RWPE2 (cell line): Measurements from ENCODE around the gene LDHD.
A peak's percentile ranks its signal among the peaks of the same experiment; 100 is the strongest.

ENCODE experiments used
- ATAC-seq: fragments of 200-7000 bp; cut with Tn5 transposase; 3 replicates; pipeline ENCODE4 v1.9.1; 2021; ENCODE audit warnings: low read depth
- DNase-seq: peaks from one replicate; pipeline ENCODE4 v3.0.0-alpha.2; 2020; ENCODE audit warnings: low spot score
- H3K27ac ChIP-seq: fragments of 450-650 bp; 2 replicates; pipeline ENCODE4 v1.5.1; 2017; ENCODE audit warnings: mild to moderate bottlenecking; ENCODE audit not compliant: poor library complexity, severe bottlenecking
- H3K27me3 ChIP-seq: fragments of 250-450 bp; sonication (Bioruptor Pico); 2 replicates; pipeline ENCODE4 v1.5.1; 2021; ENCODE audit warnings: mild to moderate bottlenecking, moderate library complexity; ENCODE audit not compliant: insufficient read depth, poor library complexity, severe bottlenecking
- H3K36me3 ChIP-seq: fragments of 250-450 bp; sonication (Bioruptor Pico); 2 replicates; pipeline ENCODE4 v1.5.1; 2020; ENCODE audit warnings: low read depth, mild to moderate bottlenecking, moderate library complexity
- H3K4me1 ChIP-seq: fragments of 250-450 bp; sonication (Bioruptor Pico); 2 replicates; pipeline ENCODE4 v1.5.1; 2021; ENCODE audit warnings: mild to moderate bottlenecking, moderate library complexity; ENCODE audit not compliant: insufficient read depth, poor library complexity, severe bottlenecking
- H3K4me3 ChIP-seq: fragments of 250-450 bp; sonication (Bioruptor Pico); 2 replicates; pipeline ENCODE4 v1.5.1; 2021; ENCODE audit warnings: mild to moderate bottlenecking, moderate library complexity; ENCODE audit not compliant: severe bottlenecking
- H3K9me3 ChIP-seq: fragments of 250-450 bp; sonication (Bioruptor Pico); 2 replicates; pipeline ENCODE4 v1.5.1; 2021; ENCODE audit warnings: mild to moderate bottlenecking, moderate library complexity; ENCODE audit not compliant: severe bottlenecking
- TF ChIP-seq, protein P1 (sequence below): fragments of 450-650 bp; IDR thresholded peaks from one replicate; pipeline ENCODE4 v1.5.1; 2017; ENCODE audit warnings: mild to moderate bottlenecking, moderate library complexity; ENCODE audit not compliant: poor library complexity, severe bottlenecking

LDHD gene

DNA sequence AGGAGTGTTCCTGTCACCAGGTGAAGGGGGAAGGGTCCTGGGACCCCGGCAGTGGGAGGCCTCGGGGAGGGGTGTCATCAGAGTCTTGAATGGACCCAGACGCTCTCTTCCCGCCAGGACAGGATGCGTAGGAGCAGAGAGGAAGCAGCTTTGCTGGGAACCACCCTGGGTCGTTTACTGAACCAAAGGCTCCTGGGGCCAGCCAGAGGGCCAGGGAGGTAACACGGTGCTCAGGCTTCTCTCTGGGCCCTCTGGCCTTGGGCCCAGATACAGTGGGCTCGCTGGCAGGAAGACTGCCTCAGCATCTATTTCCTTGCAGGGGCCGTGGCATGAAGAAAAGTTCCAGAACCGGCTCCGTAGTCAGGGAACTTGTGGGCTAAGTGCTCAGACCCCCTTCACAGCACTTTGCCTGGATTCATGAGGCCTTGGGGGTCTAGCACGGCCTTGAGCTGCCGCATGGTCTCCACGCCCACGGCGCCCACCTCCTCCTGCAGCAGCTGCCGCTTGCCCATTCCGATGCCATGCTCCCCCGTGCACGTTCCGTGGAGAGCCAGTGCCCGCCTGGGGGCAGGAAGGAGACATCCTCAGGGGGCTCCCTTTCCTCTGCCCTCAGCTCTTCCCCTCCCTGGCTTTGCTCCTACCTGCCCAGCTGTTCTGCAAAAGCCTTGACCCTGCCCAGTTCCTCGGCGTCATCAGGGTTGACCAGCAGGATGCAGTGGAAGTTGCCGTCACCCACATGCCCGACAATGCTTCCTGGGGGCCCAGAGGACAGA lies 4.4 kb downstream of the LDHD start:
- Histone ChIP-seq H3K27ac (no peak overlapping the region), H3K9me3 (no peaks in the 10 kb centered on the region), H3K4me1 (peaks cover 31% of the 10 kb centered on the region), H3K36me3 (no peaks in the 10 kb centered on the region), H3K27me3 (no peaks in the 10 kb centered on the region), H3K4me3 (no peak overlapping the region)
- DNase-seq (no peak), ATAC-seq (no peak)
- TF ChIP-seq, protein P1, sequence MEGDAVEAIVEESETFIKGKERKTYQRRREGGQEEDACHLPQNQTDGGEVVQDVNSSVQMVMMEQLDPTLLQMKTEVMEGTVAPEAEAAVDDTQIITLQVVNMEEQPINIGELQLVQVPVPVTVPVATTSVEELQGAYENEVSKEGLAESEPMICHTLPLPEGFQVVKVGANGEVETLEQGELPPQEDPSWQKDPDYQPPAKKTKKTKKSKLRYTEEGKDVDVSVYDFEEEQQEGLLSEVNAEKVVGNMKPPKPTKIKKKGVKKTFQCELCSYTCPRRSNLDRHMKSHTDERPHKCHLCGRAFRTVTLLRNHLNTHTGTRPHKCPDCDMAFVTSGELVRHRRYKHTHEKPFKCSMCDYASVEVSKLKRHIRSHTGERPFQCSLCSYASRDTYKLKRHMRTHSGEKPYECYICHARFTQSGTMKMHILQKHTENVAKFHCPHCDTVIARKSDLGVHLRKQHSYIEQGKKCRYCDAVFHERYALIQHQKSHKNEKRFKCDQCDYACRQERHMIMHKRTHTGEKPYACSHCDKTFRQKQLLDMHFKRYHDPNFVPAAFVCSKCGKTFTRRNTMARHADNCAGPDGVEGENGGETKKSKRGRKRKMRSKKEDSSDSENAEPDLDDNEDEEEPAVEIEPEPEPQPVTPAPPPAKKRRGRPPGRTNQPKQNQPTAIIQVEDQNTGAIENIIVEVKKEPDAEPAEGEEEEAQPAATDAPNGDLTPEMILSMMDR, result no peak

DNA sequence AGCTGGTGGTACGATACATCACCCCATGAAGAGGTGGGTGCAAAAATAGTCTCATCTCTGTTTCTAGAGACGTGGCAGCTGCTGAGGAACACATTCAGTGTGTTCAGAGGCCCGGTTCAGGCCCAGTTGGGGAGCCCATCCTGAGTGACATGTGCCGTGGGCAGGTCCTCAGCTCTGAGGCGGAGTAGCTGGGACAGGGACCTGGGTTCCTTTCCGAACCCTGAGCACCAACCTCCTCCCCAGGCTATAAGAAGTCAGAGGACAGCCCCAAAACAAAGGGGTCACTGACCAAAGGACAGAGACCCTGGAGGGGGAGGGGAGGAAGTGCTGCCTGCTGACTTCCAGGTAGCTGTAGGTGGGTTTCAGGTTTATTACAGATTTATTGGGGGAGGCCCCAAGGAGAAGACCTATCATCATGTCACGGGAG lies 5.1 kb downstream of the LDHD start:
- TF ChIP-seq, protein P1, result peak; percentile 62
- H3K4me1 ChIP-seq, result peaks cover 31% of the 10 kb centered on the region
- no peaks in the 10 kb centered on the region for H3K27me3 ChIP-seq
- DNase-seq (no peak), ATAC-seq (no peak)
- H3K36me3 ChIP-seq, result no peaks in the 10 kb centered on the region
- H3K9me3 ChIP-seq, result no peaks in the 10 kb centered on the region
- H3K27ac ChIP-seq, result peak overlapping the region; percentile 89
- no peak overlapping the region for H3K4me3 ChIP-seq

DNA sequence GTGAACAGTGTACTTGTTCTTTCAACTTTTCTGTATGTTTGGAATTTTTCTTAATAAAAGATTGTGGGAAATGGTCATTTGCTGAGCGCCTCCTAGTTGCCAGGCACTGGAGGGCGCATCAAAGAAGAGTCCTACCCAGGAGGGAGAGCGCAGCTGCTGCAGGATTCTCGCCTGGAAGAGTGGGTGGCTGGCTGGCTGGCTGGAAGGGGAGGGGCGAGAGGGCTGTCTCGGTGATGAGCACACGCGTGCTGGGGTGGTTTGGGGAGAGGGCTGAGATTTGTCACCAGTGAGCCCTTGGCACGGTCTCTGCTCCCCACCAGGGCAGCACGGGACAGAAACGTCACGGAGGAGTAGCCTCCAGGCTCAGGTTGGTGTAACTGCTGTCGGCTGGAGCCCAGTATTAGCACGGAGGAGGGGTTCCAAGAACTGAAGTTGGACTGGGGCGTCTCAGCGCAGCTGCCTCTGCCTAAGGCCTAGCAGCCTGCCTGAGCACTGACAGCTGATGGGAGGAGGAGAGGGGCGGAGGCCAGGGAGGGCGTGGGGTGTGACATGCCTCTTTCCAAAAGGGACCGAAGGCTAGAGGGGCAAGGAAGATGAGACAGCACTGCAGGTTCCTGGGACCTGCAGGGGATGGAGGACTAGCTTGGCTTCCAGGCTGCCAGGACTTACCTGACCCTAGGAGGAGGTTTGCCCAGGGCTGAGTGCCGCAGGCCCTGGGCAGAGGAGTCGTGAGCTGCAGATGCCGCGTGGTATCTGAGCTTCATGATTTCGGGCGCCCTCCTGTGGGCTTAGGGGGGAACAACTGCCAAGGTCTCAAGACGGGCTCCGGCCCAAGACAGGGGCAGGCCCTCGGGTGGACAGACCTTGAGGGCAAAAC lies 5.7 kb downstream of the LDHD start:
- DNase-seq, result no peak
- Histone ChIP-seq H3K27ac (peak overlapping the region; percentile 89), H3K36me3 (no peaks in the 10 kb centered on the region), H3K4me1 (peaks cover 31% of the 10 kb centered on the region), H3K27me3 (no peaks in the 10 kb centered on the region), H3K4me3 (no peak overlapping the region), H3K9me3 (no peaks in the 10 kb centered on the region)
- TF ChIP-seq, protein P1, result peak; percentile 92
- ATAC-seq, result peak; percentile 48

DNA sequence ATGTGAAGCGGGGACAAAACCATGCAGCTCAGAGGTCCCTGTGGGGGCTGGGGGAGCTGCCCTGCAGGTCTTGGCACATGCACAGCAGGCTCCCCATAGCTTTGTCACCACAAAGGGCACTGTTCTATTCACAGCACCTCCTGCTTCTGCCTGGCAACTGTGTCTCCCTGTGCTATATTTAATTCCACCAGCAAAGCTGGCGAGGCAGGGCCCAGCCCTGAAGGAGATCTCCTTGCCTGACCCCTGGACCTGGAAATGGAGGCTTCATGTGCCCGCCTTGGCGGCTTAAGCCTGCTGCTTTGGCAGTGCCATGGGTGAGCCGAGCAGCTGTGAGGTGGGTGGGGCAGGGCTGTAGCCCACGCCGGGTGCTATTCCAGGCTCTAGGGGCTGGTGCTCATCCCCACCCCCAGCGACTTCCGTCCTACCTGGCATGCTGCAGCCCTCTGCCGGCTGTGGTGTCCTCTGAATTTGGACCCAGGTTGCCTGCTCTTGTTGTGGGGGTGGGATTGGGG lies 6.8 kb downstream of the LDHD start:
- Histone ChIP-seq H3K4me1 (peaks cover 31% of the 10 kb centered on the region), H3K27ac (peak overlapping the region; percentile 89), H3K36me3 (no peaks in the 10 kb centered on the region), H3K9me3 (no peaks in the 10 kb centered on the region), H3K27me3 (no peaks in the 10 kb centered on the region), H3K4me3 (no peak overlapping the region)
- TF ChIP-seq, protein P1, result peak; percentile 12
- 0 out of 3 replicates have a peak, but pooled peaks have one; percentile 0 for ATAC-seq
- DNase-seq, result no peak
